GM19238 (cell line): ENCODE data around the gene TASP1.

Source experiments
- DNase-seq: peaks from one replicate; pipeline ENCODE4 v3.0.0; 2011; ENCODE audit warnings: low spot score; ENCODE audit not compliant: insufficient read length

Gene TASP1

DNA sequence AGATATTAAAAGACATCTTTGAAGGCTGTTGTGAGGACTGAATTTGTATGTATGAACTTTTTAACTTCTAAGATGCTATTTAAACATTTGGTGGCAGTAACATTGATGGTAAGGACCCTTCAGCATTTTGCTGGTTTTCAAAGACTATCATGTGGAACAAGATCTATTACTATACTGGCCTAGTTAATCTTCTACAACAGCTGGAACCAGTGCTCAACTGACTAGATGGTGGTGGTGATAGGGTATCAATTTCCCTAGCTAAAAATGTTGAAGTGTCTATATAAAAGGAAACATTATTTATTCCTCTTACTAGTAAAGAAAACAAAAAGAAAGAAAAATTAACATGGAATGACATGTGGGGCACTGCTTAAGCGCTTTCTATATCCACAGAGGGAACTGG is 195.7 kb downstream of the TASP1 start:
- no peak for DNase-seq

GRCh38 chr20:13441388-13441787 is 197.3 kb downstream of the TASP1 start:
- DNase-seq, result no peak

GRCh38 chr20:13436530-13436929 is 202.2 kb downstream of the TASP1 start:
- DNase-seq, result no peak

DNA sequence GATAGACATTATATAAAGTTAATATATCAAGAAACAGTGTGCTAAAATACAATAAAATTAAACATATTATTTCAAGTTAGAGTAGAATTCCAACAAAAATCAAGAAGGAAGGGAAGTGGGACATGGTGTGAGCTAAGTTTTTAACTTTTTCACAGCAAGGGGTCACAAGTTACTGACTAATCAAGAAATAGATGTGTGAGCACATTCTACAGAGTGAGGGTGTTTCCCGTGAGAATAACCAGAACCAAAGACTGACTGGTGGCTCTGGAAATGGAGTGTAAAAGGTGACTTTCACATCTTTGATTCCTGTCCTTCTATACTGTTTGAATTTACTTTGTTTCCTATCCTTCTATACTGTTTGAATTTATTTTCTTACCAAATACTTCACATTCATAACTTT is 206.6 kb downstream of the TASP1 start:
- no peak for DNase-seq

- DNase-seq, result no peak
Observed at GRCh38 chr20:13430346-13431002, 208.3 kb downstream of the TASP1 start.

DNA sequence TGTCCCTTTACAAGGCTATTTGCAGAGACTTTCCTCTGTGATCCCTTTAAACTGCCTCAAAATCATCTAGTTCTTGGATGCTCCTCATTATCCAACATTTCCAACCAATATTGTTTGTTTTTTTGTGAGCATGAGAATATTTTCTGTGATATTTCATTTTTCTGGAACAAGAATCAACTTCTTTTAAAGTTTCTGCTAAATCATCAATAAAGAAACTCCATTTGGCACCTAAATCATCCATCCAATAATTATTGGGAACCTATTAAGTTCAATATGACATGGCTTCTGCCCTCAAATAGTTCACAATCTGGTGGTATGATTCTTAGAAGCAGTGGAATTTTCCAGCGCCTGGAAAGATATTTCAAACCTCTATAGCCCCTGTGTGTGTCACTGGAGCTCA is 210.0 kb downstream of the TASP1 start:
- DNase-seq, result no peak

GRCh38 chr20:13426870-13427269 is 211.9 kb downstream of the TASP1 start:
- no peak for DNase-seq

- DNase-seq, result no peak
Observed at GRCh38 chr20:13425381-13426135, 213.2 kb downstream of the TASP1 start.

DNA sequence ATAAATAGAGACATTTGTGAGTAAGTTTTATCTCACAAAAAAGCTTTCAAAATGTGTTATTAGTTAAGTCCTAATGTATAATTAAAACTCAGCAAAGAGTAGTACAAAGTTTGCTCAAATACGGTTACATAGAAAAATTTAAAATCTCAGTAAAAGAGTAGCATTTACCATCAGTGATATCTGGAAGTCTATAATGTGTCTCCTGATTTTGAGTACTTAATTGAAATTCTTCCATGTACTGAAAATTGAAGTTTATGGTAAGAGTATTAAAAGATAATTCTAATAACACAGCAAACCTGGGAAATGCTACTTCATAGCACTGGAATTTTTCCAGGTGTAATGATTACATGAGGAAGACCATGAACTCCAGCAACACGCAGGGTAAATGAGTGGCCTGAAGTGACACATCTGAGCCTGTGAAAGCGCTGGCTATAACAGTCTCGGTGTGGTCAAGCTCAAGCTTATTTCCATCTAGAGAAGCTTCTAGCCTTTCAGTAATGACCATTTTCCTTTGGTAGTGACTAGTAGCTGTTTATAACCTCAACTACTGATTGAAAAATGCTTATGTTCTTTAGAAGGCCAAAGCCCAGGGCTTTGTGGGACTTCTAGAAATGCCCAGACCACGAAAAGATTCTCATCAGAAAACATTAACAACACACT is 214.4 kb downstream of the TASP1 start:
- DNase-seq, result no peak

DNA sequence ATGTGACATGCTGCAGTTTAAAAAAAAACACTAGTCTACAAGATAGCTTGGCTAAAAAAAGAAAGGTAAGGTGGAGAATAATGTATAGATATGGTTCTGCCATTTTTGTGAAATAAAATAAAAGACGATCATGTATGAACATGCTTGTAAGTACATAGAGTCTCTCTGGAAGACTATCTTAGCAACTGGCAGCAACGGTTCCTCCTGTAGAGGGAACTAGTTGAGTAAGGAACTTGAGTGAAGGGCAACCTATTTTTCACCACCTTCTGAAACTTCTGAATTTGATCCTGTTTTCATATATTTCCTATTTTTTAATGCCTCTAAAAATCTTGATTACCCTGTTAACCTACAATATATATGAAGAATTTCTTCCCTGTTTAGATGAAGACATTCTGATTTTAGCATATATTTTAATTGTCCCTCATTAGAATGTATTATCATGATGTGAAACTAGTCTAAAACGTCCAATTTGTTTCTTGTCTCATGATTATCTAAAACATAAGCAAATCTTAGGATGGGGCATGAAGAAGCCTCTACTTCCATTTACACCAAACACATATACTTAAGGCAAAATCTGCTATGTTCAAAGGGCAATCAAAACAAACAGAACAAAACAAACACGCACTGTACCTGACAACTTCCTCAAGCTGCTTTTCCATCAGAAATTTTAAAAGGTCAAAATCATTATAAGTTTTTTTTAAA is 215.1 kb downstream of the TASP1 start:
- no peak for DNase-seq

DNA sequence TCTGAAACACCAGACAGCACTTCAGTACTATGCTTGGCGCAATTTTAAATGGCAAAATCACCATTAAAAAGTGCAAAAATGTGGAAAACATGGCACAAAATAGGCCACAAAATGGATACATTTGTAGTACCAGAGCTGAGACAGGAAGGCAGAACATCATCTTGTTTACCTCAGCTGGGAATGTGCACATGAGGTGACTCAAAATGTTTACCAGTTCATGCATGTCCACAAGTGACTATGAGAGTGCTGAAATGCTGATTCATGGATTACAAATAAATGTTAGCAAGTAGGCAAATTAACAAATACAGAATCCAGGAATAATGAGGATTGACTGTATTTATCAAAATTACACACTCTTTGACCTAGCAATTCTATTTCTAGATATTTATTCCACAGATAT is 216.1 kb downstream of the TASP1 start:
- no peak for DNase-seq

DNA sequence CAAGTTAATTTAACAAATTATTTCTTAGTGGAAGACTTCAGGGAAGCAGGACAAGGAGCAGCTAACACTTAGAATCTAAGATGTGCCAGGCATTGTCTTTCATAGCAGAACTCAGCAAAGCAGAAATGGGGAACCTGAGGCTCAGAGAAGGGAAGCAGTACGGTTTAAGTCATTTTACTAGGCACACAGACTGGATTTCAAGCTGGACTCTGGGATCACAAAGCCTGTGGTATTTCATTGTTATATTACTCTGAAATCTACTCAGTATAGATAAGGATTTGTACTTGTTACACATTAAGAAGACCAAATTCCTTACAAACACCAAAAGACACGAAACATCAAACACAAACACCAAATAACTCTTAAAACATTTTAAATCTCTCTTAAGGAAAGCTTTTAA is 218.1 kb downstream of the TASP1 start:
- no peak for DNase-seq

- no peak for DNase-seq
Observed at GRCh38 chr20:13419477-13419876, 219.3 kb downstream of the TASP1 start.

GRCh38 chr20:13418263-13419229 is 220.2 kb downstream of the TASP1 start:
- no peak for DNase-seq

- no peak for DNase-seq
Observed at GRCh38 chr20:13416531-13416930, 222.2 kb downstream of the TASP1 start.

DNA sequence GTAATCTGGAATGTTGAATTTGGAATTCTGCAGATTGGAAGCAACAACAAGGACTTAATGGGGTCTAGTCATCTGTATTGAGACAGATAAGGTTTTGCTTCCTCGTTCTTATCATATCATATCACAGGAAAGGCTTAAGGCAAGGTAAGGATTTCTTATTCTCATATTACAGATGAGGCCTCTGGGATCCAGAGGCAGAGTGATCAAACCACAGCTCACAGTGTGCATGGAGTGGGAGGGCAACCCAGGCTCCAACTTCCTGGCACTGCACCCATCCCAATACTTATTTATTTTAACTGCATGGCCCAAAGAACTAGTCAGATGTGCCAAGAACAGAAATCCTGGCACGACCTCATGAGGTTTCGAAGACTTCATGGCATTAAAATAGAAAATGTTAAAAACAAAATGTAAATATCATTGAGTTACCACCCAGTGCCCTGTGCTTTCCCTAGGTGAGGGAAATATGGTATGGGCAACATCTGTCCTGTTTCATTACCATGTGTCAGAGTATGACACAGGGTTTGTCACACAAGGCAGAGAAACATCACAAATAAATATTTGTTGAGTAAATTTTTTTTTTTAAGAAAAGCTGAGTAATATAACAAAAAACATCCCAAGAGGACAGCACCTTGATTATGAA is 225.8 kb downstream of the TASP1 start:
- DNase-seq, result no peak

DNA sequence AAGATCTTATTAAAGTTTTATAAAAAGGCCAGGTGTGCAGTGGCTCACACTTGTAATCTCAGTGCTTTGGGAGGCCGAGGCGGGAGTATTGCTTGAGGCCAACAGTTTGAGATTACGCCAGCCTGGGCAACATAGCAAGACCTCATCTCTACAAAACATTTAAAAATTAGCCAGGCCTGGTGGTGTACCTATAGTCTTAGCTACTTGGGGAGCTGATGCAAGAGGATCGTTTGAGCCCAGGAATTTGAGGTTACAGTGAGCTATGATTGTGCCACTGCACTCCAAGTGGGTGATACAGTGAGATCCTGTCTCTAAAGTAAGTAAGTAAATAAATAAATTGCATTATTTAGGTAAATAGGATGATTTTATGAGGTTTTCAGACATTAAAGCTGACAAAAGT is 234.4 kb downstream of the TASP1 start:
- no peak for DNase-seq

- no peak for DNase-seq
Observed at GRCh38 chr20:13403453-13403852, 235.3 kb downstream of the TASP1 start.

GRCh38 chr20:13402986-13403385 is 235.7 kb downstream of the TASP1 start:
- DNase-seq, result no peak

DNA sequence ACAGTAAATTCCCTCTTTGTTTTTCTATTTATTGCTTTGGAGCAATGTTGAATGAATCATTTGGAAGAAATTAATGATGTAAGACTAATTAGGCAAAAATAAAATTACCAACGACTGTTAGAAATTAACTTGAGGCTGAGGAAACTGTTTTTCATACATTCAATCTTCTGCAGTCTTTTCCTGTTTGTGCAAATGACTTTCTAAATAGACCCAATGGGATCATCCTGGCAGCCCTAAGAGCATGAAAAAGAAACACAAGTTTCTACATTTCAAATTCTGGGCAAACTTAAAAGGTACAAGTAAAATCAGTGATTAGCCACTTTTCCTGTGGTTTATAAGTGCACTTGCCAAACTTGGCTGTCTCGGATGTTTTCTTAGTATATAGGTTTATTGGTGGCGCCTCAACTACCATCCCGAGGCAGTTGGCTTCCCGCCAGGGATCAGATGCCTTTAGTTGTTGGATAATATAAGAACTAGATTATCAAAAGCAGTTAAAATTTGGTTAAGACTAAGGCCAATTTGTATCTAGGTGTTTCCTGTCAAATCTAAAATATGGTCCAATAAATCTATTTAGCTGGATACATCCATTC is 236.5 kb downstream of the TASP1 start:
- DNase-seq, result no peak
